Thyroid gland (tissue), 4 donors: Measurements from ENCODE around the gene CCDC172.

Source experiments
- CTCF ChIP-seq, 6 experiments: fragments of 200-600 bp in 3 of 6; fragments of 450-650 bp in 3 of 6; sonication (generic) in 3 of 6; IDR thresholded peaks; one replicate each; pipeline ENCODE4 v1.5.1; 2016 to 2019; ENCODE audit warnings: antibody characterized with exemption in 6 of 6, mild to moderate bottlenecking in 2 of 6, inconsistent platforms in 1 of 6, moderate library complexity in 1 of 6
- POLR2A ChIP-seq, 2 donors: fragments of 450-650 bp; IDR thresholded peaks; one replicate each; pipeline ENCODE4 v1.6.1; 2017; ENCODE audit warnings: antibody characterized with exemption in 2 of 2, mild to moderate bottlenecking in 2 of 2, moderate library complexity in 1 of 2

GRCh38 chr10:116300542-116300941 is 23.7 kb upstream of the CCDC172 start:
- TF ChIP-seq CTCF (IDR thresholded peaks at IDR 0.05) (no peak), POLR2A (IDR thresholded peaks at IDR 0.05) (no peak)
